A549 (cell line): ENCODE results near the gene MSL3B.

Experiments used
- CTCF ChIP-seq: fragments of >200 bp; sonication (Bioruptor Twin); formaldehyde crosslinking; IDR thresholded peaks from 3 replicates; pipeline ENCODE4 v1.5.1; 2016
- EP300 ChIP-seq, 2 experiments: fragments of >200 bp; sonication (Bioruptor Twin); formaldehyde crosslinking; IDR thresholded peaks; 2 replicates in 1 of 2; 3 replicates in 1 of 2; pipeline ENCODE4 v1.6.1; 2016 to 2017
- JUN ChIP-seq, 2 experiments: fragments of >200 bp; sonication (Bioruptor Twin); formaldehyde crosslinking; IDR thresholded peaks; 2 replicates in 1 of 2; 3 replicates in 1 of 2; pipeline ENCODE4 v1.6.1; 2016 to 2017
- POLR2A ChIP-seq: IDR thresholded peaks from 2 replicates; pipeline ENCODE4 v1.6.1; 2012; ENCODE audit warnings: mild to moderate bottlenecking, low read length
- POLR2AphosphoS2 ChIP-seq: conservative IDR thresholded peaks from 2 replicates; pipeline ENCODE4 v1.6.1; 2012; ENCODE audit warnings: low read length, improper control_type of control experiment, inconsistent platforms
- REST ChIP-seq: fragments of 200-600 bp; sonication (generic); IDR thresholded peaks from 2 replicates; pipeline ENCODE4 v1.6.1; 2016; ENCODE audit warnings: antibody characterized with exemption, mild to moderate bottlenecking, moderate library complexity
- RFX5 ChIP-seq: fragments of 450-650 bp; IDR thresholded peaks from 2 replicates; pipeline ENCODE4 v1.7.1; 2014; ENCODE audit warnings: antibody characterized with exemption, mild to moderate bottlenecking, moderate library complexity
- SREBF2 ChIP-seq: fragments of 450-650 bp; IDR thresholded peaks from 2 replicates; pipeline ENCODE4 v1.6.1; 2014; ENCODE audit warnings: mild to moderate bottlenecking, moderate library complexity
- USF2 ChIP-seq: fragments of 450-650 bp; IDR thresholded peaks from 2 replicates; pipeline ENCODE4 v1.6.1; 2014; ENCODE audit warnings: antibody characterized with exemption

- TF ChIP-seq POLR2A, result no peak
- TF ChIP-seq CTCF, result no peak
- no peak for TF ChIP-seq USF2
- TF ChIP-seq EP300 (IDR thresholded peaks at IDR 0.05), result no peak
- TF ChIP-seq SREBF2, result no peak
- no peak for TF ChIP-seq JUN (IDR thresholded peaks at IDR 0.05)
- TF ChIP-seq POLR2AphosphoS2, result no peak
- TF ChIP-seq RFX5, result no peak
- no peak for TF ChIP-seq REST
Observed at GRCh38 chr2:233865838-233866237, 2.3 kb downstream of the MSL3B start.
